ENCODE data around the gene DRD3.

DRD3 gene

GRCh38 chr3:114152519-114153151 lies 26.2 kb downstream of the DRD3 start (continued):
- TF ChIP-seq ZNF354C (tag by site-specific recombination; IDR thresholded peaks at IDR 0.05; ENCODE audit: borderline replicate concordance, low read depth): no peak
- no peak for TF ChIP-seq ZNF221 (tag by site-specific recombination; IDR thresholded peaks at IDR 0.05; ENCODE audit: borderline replicate concordance)
- TF ChIP-seq ZSCAN30 (tag by site-specific recombination; IDR thresholded peaks at IDR 0.05): peak; percentile 24; the same call in 1 of the 2 replicates
- TF ChIP-seq ZFP37 (tag by site-specific recombination; IDR thresholded peaks at IDR 0.05): no peak
- TF ChIP-seq MYNN (tag by site-specific recombination; IDR thresholded peaks at IDR 0.05; ENCODE audit: borderline replicate concordance): no peak
- peak; percentile 58; the same call in 1 of the 2 replicates for TF ChIP-seq ZNF10 (tag by site-specific recombination; IDR thresholded peaks at IDR 0.05)
- no peak for TF ChIP-seq SALL2 (tag by site-specific recombination; IDR thresholded peaks at IDR 0.05; ENCODE audit: borderline replicate concordance)
- no peak for TF ChIP-seq ZNF558 (tag by site-specific recombination; IDR thresholded peaks at IDR 0.05)
- peak; percentile 59; the same call in 1 of the 2 replicates for TF ChIP-seq ZNF629 (tag by site-specific recombination; IDR thresholded peaks at IDR 0.05)
- no peak for TF ChIP-seq ZBTB1 (tag by site-specific recombination; IDR thresholded peaks at IDR 0.05)
- peak; percentile 71; the same call in 1 of the 2 replicates for TF ChIP-seq ZNF561 (tag by site-specific recombination; IDR thresholded peaks at IDR 0.05; ENCODE audit: borderline replicate concordance)
- no peak for TF ChIP-seq ZNF19 (tag by site-specific recombination; IDR thresholded peaks at IDR 0.05; ENCODE audit: low read depth)
- TF ChIP-seq ZNF324 (tag by site-specific recombination; IDR thresholded peaks at IDR 0.05): no peak
- no peak for TF ChIP-seq ZNF701 (tag by site-specific recombination; IDR thresholded peaks at IDR 0.05)
- no peak for TF ChIP-seq ZNF391 (tag by site-specific recombination; IDR thresholded peaks at IDR 0.05; ENCODE audit: borderline replicate concordance, low read depth)
- TF ChIP-seq ZSCAN16 (tag by site-specific recombination; IDR thresholded peaks at IDR 0.05): no peak
- TF ChIP-seq KLF16 (tag by site-specific recombination; IDR thresholded peaks at IDR 0.05): peak; percentile 31; the same call in 1 of the 2 replicates
- TF ChIP-seq HIC1 (tag by site-specific recombination; IDR thresholded peaks at IDR 0.05): peak; percentile 72
- TF ChIP-seq ZNF513 (tag by site-specific recombination; IDR thresholded peaks at IDR 0.05): no peak
- 0 out of 2 replicates have a peak, but pooled peaks have one; percentile 24 for TF ChIP-seq ZFP69B (tag by site-specific recombination; IDR thresholded peaks at IDR 0.05)
- TF ChIP-seq, protein P1, sequence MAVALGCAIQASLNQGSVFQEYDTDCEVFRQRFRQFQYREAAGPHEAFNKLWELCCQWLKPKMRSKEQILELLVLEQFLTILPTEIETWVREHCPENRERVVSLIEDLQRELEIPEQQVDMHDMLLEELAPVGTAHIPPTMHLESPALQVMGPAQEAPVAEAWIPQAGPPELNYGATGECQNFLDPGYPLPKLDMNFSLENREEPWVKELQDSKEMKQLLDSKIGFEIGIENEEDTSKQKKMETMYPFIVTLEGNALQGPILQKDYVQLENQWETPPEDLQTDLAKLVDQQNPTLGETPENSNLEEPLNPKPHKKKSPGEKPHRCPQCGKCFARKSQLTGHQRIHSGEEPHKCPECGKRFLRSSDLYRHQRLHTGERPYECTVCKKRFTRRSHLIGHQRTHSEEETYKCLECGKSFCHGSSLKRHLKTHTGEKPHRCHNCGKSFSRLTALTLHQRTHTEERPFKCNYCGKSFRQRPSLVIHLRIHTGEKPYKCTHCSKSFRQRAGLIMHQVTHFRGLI (tag by site-specific recombination; IDR thresholded peaks at IDR 0.05): peak; percentile 93
- no peak for TF ChIP-seq YY1 (tag by site-specific recombination; IDR thresholded peaks at IDR 0.05)
- TF ChIP-seq ZFP3 (tag by site-specific recombination; IDR thresholded peaks at IDR 0.05; ENCODE audit: low read depth): no peak
- no peak for TF ChIP-seq ZNF132 (tag by site-specific recombination; IDR thresholded peaks at IDR 0.05; ENCODE audit: borderline replicate concordance)
- TF ChIP-seq GLIS2 (tag by site-specific recombination; IDR thresholded peaks at IDR 0.05): peak; percentile 96
- no peak for TF ChIP-seq PRDM2 (tag by site-specific recombination; IDR thresholded peaks at IDR 0.05; ENCODE audit: borderline replicate concordance)
- TF ChIP-seq ZNF423 (tag by site-specific recombination; IDR thresholded peaks at IDR 0.05): peak; percentile 95
- TF ChIP-seq ZNF621 (tag by site-specific recombination; IDR thresholded peaks at IDR 0.05): no peak
- TF ChIP-seq ZNF146 (tag by site-specific recombination; IDR thresholded peaks at IDR 0.05): no peak
- no peak for TF ChIP-seq ZNF184 (tag by site-specific recombination; IDR thresholded peaks at IDR 0.05)
- TF ChIP-seq ZNF785 (tag by site-specific recombination; IDR thresholded peaks at IDR 0.05): no peak
